ENCODE data around the gene GSC.
"Not testable (repeated sequence)": the region's sequence is repeated elsewhere in the genome, so short reads cannot be mapped to it uniquely, and the experiment has no call there.

The GSC gene

GRCh38 chr14:94738097-94738496 is 31.8 kb downstream of the GSC start:
- DNase-seq, result no peak

- no peak for DNase-seq
These were observed 41.0 kb downstream of the GSC start for GRCh38 chr14:94728950-94729349.

- not testable (repeated sequence) for DNase-seq
These were observed 41.5 kb downstream of the GSC start for GRCh38 chr14:94728440-94728839.

GRCh38 chr14:94726649-94727048 is 43.3 kb downstream of the GSC start:
- not testable (repeated sequence) for DNase-seq

- no peak for DNase-seq
These were observed 44.9 kb downstream of the GSC start for GRCh38 chr14:94724993-94725392.

GRCh38 chr14:94722397-94722796 is 47.5 kb downstream of the GSC start:
- DNase-seq, result no peak
